ENCODE measurements around the gene KLHDC2. TPM values are rescaled to one million over a fixed set of nuclear protein-coding genes. Genes with fewer than 3 reads are reported as not detected.

The KLHDC2 gene
- total and polyA plus RNA-seq, 2 of the 8 experiments (the other 6 are each of a cell fraction or from before 2014, with no cell fraction given), result 32.9 to 43.4 TPM

DNA sequence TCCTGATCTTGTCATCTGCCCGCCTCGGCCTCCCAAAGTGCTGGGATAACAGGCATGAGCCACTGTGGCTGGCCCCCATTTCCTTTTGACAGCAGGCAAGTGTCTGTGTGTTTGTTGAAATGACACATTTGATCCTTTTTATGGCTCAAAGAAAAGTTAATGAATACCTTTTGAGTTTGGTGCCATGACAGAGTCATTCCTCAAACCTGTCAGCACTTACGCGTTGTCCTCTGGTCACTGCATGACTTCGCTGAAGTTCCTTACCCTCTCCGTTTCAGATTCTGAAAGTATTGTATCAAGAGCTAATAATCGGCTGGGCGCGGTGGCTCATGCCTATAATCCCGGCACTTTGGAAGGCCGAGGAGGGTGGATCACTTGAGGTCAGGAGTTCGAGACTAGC lies 52.2 kb downstream of the KLHDC2 start:
- Histone ChIP-seq H3K36me3 (ENCODE audit: control insufficient read depth in 2 of 4, insufficient read depth in 4 of 4, low read length in 3 of 4) (peaks cover 15 to 68% (median 39%) of the 10 kb centered on the region in 4 experiments), H3K23me2 (ENCODE audit: low read depth, low read length) (no peaks in the 10 kb centered on the region), H2BK15ac (ENCODE audit: low read length) (no peak overlapping the region), H3K4ac (replicated peaks; ENCODE audit: insufficient read length, low read depth, low read length) (no peak overlapping the region), H3K9ac (replicated peaks in 1 of 4; ENCODE audit: extremely low read depth in 1 of 4, low read depth in 3 of 4, low read length in 3 of 4) (no peak overlapping the region), H3K56ac (replicated peaks; ENCODE audit: insufficient read length, low read depth, low read length) (no peak overlapping the region), H3K4me3 (ENCODE audit: extremely low read depth in 1 of 4, insufficient read depth in 2 of 4, low read depth in 3 of 4, low read length in 4 of 4) (no peak overlapping the region), H3K4me1 (replicated peaks in 1 of 4; ENCODE audit: control insufficient read depth in 3 of 4, insufficient read depth in 4 of 4, low read length in 3 of 4) (no peaks in the 10 kb centered on the region), H4K91ac (replicated peaks; ENCODE audit: insufficient read length, low read length) (no peak overlapping the region), H3K23ac (ENCODE audit: insufficient read length) (no peak overlapping the region), H2BK5ac (ENCODE audit: low read depth, low read length) (no peak overlapping the region), H2AFZ (ENCODE audit: low read length) (no peak overlapping the region), H3K4me2 (ENCODE audit: insufficient read depth in 1 of 2, low read depth in 2 of 2, low read length in 2 of 2) (no peak overlapping the region), H3K14ac (ENCODE audit: insufficient read length) (no peak overlapping the region), H3K27me3 (replicated peaks in 1 of 4; ENCODE audit: control insufficient read depth in 3 of 4, extremely low read depth in 1 of 4, insufficient read depth in 3 of 4, low read length in 3 of 4) (no peaks in the 10 kb centered on the region), H4K20me1 (replicated peaks in 1 of 2; ENCODE audit: control insufficient read depth in 1 of 2, insufficient read depth in 2 of 2, low read length in 2 of 2) (no peaks in the 10 kb centered on the region), H3K27ac (ENCODE audit: low read depth, low read length) (no peak overlapping the region), H3K9me3 (ENCODE audit: insufficient read depth in 2 of 2, low read depth in 1 of 2, low read length in 1 of 2) (no peaks in the 10 kb centered on the region), H4K5ac (ENCODE audit: insufficient read length, low read depth, low read length) (no peak overlapping the region), H2BK12ac (ENCODE audit: low read depth, low read length) (no peak overlapping the region), H3K18ac (ENCODE audit: extremely low read depth, low read length) (no peak overlapping the region), H3K79me2 (ENCODE audit: control insufficient read depth in 1 of 2, insufficient read depth in 2 of 2, low read length in 2 of 2) (no peaks in the 10 kb centered on the region), H2BK20ac (ENCODE audit: low read length) (no peak overlapping the region), H2AK5ac (ENCODE audit: low read depth, low read length) (no peak overlapping the region), H4K8ac (ENCODE audit: extremely low read depth, insufficient read depth, low read length) (no peak overlapping the region), H2BK120ac (replicated peaks; ENCODE audit: low read depth, low read length) (no peak overlapping the region), H3K79me1 (ENCODE audit: low read depth, low read length) (no peaks in the 10 kb centered on the region)
- 94% methylated on average over 12 of the region's 12 CpGs; no CpG with 5 or more reads in 1 of the 2 experiments for WGBS, 2 experiments (ENCODE audit: extremely low coverage in 1 of 2, insufficient coverage in 1 of 2, insufficient read length in 1 of 2, insufficient replicate concordance in 2 of 2, low coverage in 1 of 2, low lambda C conversion rate in 2 of 2, missing lambda C conversion rate in 1 of 2)
- FAIRE-seq (no peak), DNase-seq (ENCODE audit: low read depth in 1 of 2, low spot score in 2 of 2) (no peak)
- ChIA-PET CTCF (ENCODE audit: partially characterized antibody) (interaction anchor here (0.7 kb wide), 1 partner anchor 1515 kb away, joined by 3 read pairs; no protein-coding TSS in a partner anchor), POLR2A (ENCODE audit: partially characterized antibody) (interaction anchor here (0.6 to 1.2 kb wide), 2 partner anchors 32 to 47 kb away, joined by 3 read pairs; partner anchors contain the start of gene NEMF)
- no peak for TF ChIP-seq TBP (IDR thresholded peaks at IDR 0.05; ENCODE audit: low read depth, low read length)
- TF ChIP-seq SUZ12 (IDR thresholded peaks at IDR 0.05; ENCODE audit: low read length), result no peak
- no peak for TF ChIP-seq SP1 (IDR thresholded peaks at IDR 0.05; ENCODE audit: low read depth, low read length)
- TF ChIP-seq TEAD4 (IDR thresholded peaks at IDR 0.05; ENCODE audit: low read depth, low read length), result no peak
- no peak for TF ChIP-seq RAD21 (IDR thresholded peaks at IDR 0.05 in 1 of 2, conservative IDR thresholded peaks at IDR 0.05 in 1 of 2; ENCODE audit: low read depth in 2 of 2, low read length in 2 of 2)
- TF ChIP-seq EZH2 (IDR thresholded peaks at IDR 0.05; ENCODE audit: low read depth, low read length, severe bottlenecking), result no peak

All from H1 (cell line).